ENCODE measurements around the gene RUVBL2. TPM values are rescaled to one million over a fixed set of nuclear protein-coding genes. Genes with fewer than 3 reads are reported as not detected.

Gene RUVBL2
- total RNA-seq, 1 experiment from 2014 or later = 165 TPM

DNA sequence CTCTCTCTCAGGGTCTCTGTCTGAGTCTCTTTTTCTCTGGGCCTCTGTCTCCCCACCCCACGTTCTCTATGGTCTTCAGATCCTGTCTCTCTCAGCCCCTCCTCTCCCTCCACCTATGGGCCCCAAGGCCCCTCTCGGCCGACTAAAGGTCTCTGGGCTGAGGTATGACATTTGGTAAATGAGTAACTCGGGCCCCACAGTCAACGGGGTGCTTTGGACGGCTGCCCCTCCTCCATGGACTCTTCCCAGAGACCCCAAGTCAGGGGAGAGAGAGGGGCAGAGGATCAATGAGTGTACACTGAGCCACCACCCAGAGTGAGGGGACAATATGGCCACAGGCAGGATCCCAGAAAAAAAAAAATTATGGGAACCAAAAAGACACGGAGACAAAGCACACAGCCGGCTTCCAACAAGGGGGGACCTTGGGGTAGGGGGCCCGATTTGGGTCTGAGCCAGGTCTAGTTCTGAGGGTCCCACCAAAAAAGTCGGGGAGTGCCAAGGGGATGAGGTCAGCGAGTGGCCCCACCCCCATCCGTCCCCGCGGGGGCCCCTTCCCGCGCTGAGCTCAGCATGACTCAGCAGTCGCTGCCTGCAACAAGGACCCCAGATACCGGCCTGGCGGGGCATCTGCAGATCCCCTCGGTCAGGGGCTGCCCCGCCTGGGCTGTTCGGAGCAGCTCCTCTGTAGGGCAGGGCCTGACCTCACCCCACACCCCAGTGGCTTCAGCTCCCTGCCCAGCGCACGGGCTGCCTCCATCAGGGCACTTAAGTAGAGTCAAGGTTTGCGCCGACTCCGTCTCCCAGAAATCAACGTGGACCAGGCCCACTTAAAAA, 30.1 kb upstream of the RUVBL2 start:
- Mint-ChIP-seq H3K9me3 (ENCODE audit: unreplicated experiment) (no peaks in the 10 kb centered on the region), H3K4me1 (ENCODE audit: low read depth, unreplicated experiment) (peaks cover 40% of the 10 kb centered on the region), H3K4me3 (ENCODE audit: unreplicated experiment) (peak overlapping the region; percentile 96), H3K36me3 (ENCODE audit: insufficient read depth, unreplicated experiment) (peaks cover 87% of the 10 kb centered on the region), H3K27ac (ENCODE audit: unreplicated experiment) (peak overlapping the region; percentile 96), H3K27me3 (ENCODE audit: insufficient read depth, unreplicated experiment) (no peaks in the 10 kb centered on the region)
- CTCF ChIA-PET = interaction anchor here (0.6 to 1.5 kb wide), 7 partner anchors 30 to 168 kb away, joined by 3 to 16 read pairs (median 4); partner anchors contain the start of genes DHDH, NUCB1 and RUVBL2
- peaks cover 11% of the 10 kb centered on the region for H3K36me3 ChIP-seq (ENCODE audit: control insufficient read depth, insufficient read depth, low read length)
- peak; percentile 92 to 96 for DNase-seq
- no peaks in the 10 kb centered on the region for H3K27me3 ChIP-seq (replicated peaks; ENCODE audit: control insufficient read depth, insufficient read depth, low read length)
- intact Hi-C loops (cut with micrococcal nuclease; ENCODE audit: unreplicated experiment) = loop anchor here (1.0 to 5.0 kb wide), 7 partner anchors 29 to 326 kb away; partner anchors contain the start of genes DBP, DHDH, GYS1 and NUCB1
- H3K4me3 ChIP-seq (ENCODE audit: low read depth, low read length) = peak overlapping the region; percentile 95
- POLR2A ChIA-PET = interaction anchor here (0.7 to 2.2 kb wide), 17 partner anchors 9 to 676 kb away, joined by 3 to 16 read pairs (median 5); partner anchors contain the start of genes BAX, DHDH, GYS1 and NUCB1
- no peak for TF ChIP-seq CTCF (IDR thresholded peaks at IDR 0.05; ENCODE audit: insufficient read depth in 1 of 2, low read depth in 1 of 2, low read length in 1 of 2, severe bottlenecking in 1 of 2, unreplicated experiment in 1 of 2)
- peaks cover 33% of the 10 kb centered on the region for H3K4me1 ChIP-seq
- 0 out of 2 replicates have a peak, but pooled peaks cover 3% of the 10 kb centered on the region for H3K9me3 ChIP-seq
- BruUV-seq (replicated peaks) = no TSS peak

- Mint-ChIP-seq H3K9me3 (ENCODE audit: unreplicated experiment) (no peaks in the 10 kb centered on the region), H3K4me1 (ENCODE audit: low read depth, unreplicated experiment) (peaks cover 40% of the 10 kb centered on the region), H3K4me3 (ENCODE audit: unreplicated experiment) (peak overlapping the region; percentile 96), H3K27me3 (ENCODE audit: insufficient read depth, unreplicated experiment) (no peaks in the 10 kb centered on the region), H3K27ac (ENCODE audit: unreplicated experiment) (peak overlapping the region; percentile 96), H3K36me3 (ENCODE audit: insufficient read depth, unreplicated experiment) (peaks cover 88% of the 10 kb centered on the region)
- ChIA-PET POLR2A (interaction anchor here (0.9 to 2.2 kb wide), 16 partner anchors 10 to 676 kb away, joined by 3 to 16 read pairs (median 5); partner anchors contain the start of genes BAX, DHDH, GYS1 and NUCB1), CTCF (interaction anchor here (0.9 to 1.5 kb wide), 6 partner anchors 29 to 169 kb away, joined by 3 to 16 read pairs (median 4); partner anchors contain the start of genes DHDH, NUCB1 and RUVBL2)
- TF ChIP-seq CTCF (IDR thresholded peaks at IDR 0.05; ENCODE audit: insufficient read depth in 1 of 2, low read depth in 1 of 2, low read length in 1 of 2, severe bottlenecking in 1 of 2, unreplicated experiment in 1 of 2) = no peak
- BruUV-seq (replicated peaks) = TSS peak; percentile 87
- H3K9me3 ChIP-seq = 0 out of 2 replicates have a peak, but pooled peaks cover 3% of the 10 kb centered on the region
- H3K27me3 ChIP-seq (replicated peaks; ENCODE audit: control insufficient read depth, insufficient read depth, low read length) = no peaks in the 10 kb centered on the region
- peak overlapping the region; percentile 95 for H3K4me3 ChIP-seq (ENCODE audit: low read depth, low read length)
- intact Hi-C loops (cut with micrococcal nuclease; ENCODE audit: unreplicated experiment) = loop anchor here (5.0 kb wide), 2 partner anchors 122 to 327 kb away; partner anchors contain the start of gene DBP
- peaks cover 11% of the 10 kb centered on the region for H3K36me3 ChIP-seq (ENCODE audit: control insufficient read depth, insufficient read depth, low read length)
- peak; percentile 87 to 90 for DNase-seq
- H3K4me1 ChIP-seq = peaks cover 33% of the 10 kb centered on the region
These were observed 29.3 kb upstream of the RUVBL2 start for GRCh38 chr19:48964205-48965039.

Data from Caco-2 (cell line).